H1 (cell line): ENCODE measurements around the gene NPM1. TPM values are rescaled to one million over a fixed set of nuclear protein-coding genes. Genes with fewer than 3 reads are reported as not detected.
A peak's percentile ranks its signal among the peaks of the same experiment; 100 is the strongest.

Experiments
- CTCF ChIA-PET: fragments of 300-600 bp; sonication (Branson Sonifier 250); formaldehyde crosslinking; loops from one replicate; lab custom pipeline; 2021; ENCODE audit not compliant: partially characterized antibody; lab: Charles Lee
- POLR2A ChIA-PET: fragments of 300-600 bp; sonication (Branson Sonifier 250); formaldehyde crosslinking; loops from one replicate; lab custom pipeline; 2021; ENCODE audit warnings: inconsistent platforms; ENCODE audit not compliant: partially characterized antibody; lab: Charles Lee
- DNase-seq, 2 experiments: peaks; one replicate each; pipeline versions ENCODE4 v3.0.0 to v3.0.0-alpha.2; 2010 to 2022; ENCODE audit warnings: low spot score in 2 of 2, low read depth in 1 of 2, mixed read lengths in 1 of 2
- FAIRE-seq: peaks from 2 replicates; lab custom pipeline; 2011; peaks lifted over from hg19 to GRCh38; lab: Jason Lieb, UNC
- H2AFZ ChIP-seq: 2 replicates; pipeline ENCODE4 v1.8.1; 2012; ENCODE audit warnings: low read length, inconsistent platforms
- H2AK5ac ChIP-seq: 2 replicates; pipeline ENCODE4 v1.6.1; 2013; ENCODE audit warnings: low read depth, low read length
- H2BK120ac ChIP-seq: replicated peaks from 2 replicates; pipeline ENCODE3; 2013; ENCODE audit warnings: low read depth, low read length, inconsistent platforms
- H2BK12ac ChIP-seq: 2 replicates; pipeline ENCODE4 v1.6.1; 2013; ENCODE audit warnings: low read depth, low read length
- H2BK15ac ChIP-seq: 2 replicates; pipeline ENCODE4 v1.6.1; 2013; ENCODE audit warnings: low read length
- H2BK20ac ChIP-seq: 2 replicates; pipeline ENCODE4 v1.6.1; 2013; ENCODE audit warnings: low read length
- H2BK5ac ChIP-seq: 2 replicates; pipeline ENCODE4 v1.6.1; 2013; ENCODE audit warnings: low read depth, low read length
- H3K14ac ChIP-seq: 2 replicates; pipeline ENCODE4 v1.6.1; 2013; ENCODE audit warnings: inconsistent platforms; ENCODE audit not compliant: insufficient read length
- H3K18ac ChIP-seq: 2 replicates; pipeline ENCODE4 v1.6.1; 2013; ENCODE audit warnings: low read length; ENCODE audit errors: extremely low read depth
- H3K23ac ChIP-seq: 2 replicates; pipeline ENCODE4 v1.6.1; 2013; ENCODE audit warnings: inconsistent platforms; ENCODE audit not compliant: insufficient read length
- H3K23me2 ChIP-seq: 2 replicates; pipeline ENCODE4 v1.6.1; 2013; ENCODE audit warnings: low read depth, low read length
- H3K27ac ChIP-seq: 2 replicates; pipeline ENCODE4 v1.6.1; 2011; ENCODE audit warnings: low read depth, low read length, inconsistent platforms
- H3K27me3 ChIP-seq, 4 experiments: replicated peaks in 1 of 4; 1 replicate in 1 of 4; 2 replicates in 3 of 4; pipeline versions ENCODE4 v1.6.1 to v1.8.1; 2011 to 2013; ENCODE audit warnings: low read length in 3 of 4, mild to moderate bottlenecking in 3 of 4, inconsistent platforms in 2 of 4, mixed read lengths in 2 of 4, moderate library complexity in 1 of 4; ENCODE audit not compliant: control insufficient read depth in 3 of 4, insufficient read depth in 3 of 4; ENCODE audit errors: extremely low read depth in 1 of 4
- H3K36me3 ChIP-seq, 4 experiments: 2 replicates each; pipeline versions ENCODE4 v1.6.1 to v1.8.1; 2011 to 2013; ENCODE audit warnings: mild to moderate bottlenecking in 4 of 4, low read length in 3 of 4, moderate library complexity in 2 of 4, control low read depth in 1 of 4, inconsistent platforms in 1 of 4; ENCODE audit not compliant: insufficient read depth in 4 of 4, control insufficient read depth in 2 of 4
- H3K4ac ChIP-seq: replicated peaks from 2 replicates; pipeline ENCODE3; 2013; ENCODE audit warnings: low read length, low read depth, mixed read lengths, inconsistent platforms; ENCODE audit not compliant: insufficient read length
- H3K4me1 ChIP-seq, 4 experiments: replicated peaks in 1 of 4; 1 replicate in 1 of 4; 2 replicates in 3 of 4; pipeline versions ENCODE4 v1.6.1 to v1.8.1; 2011 to 2013; ENCODE audit warnings: low read length in 3 of 4, inconsistent platforms in 2 of 4, mixed read lengths in 1 of 4; ENCODE audit not compliant: insufficient read depth in 4 of 4, control insufficient read depth in 3 of 4
- H3K4me2 ChIP-seq, 2 experiments: 2 replicates each; pipeline versions ENCODE4 v1.6.1 to v1.8.1; 2011 to 2013; ENCODE audit warnings: low read depth in 2 of 2, low read length in 2 of 2, control low read depth in 1 of 2, inconsistent platforms in 1 of 2, mild to moderate bottlenecking in 1 of 2; ENCODE audit not compliant: insufficient read depth in 1 of 2
- H3K4me3 ChIP-seq, 4 experiments: fragments of 200-600, 300-600 bp in 1 of 4; sonication (generic), shearing (Covaris generic), sonication (Bioruptor Twin) in 1 of 4; 2 replicates each; pipeline versions ENCODE4 v1.5.1 to v1.8.1; 2011 to 2016; ENCODE audit warnings: low read length in 4 of 4, low read depth in 3 of 4, control low read depth in 2 of 4, inconsistent platforms in 2 of 4, mild to moderate bottlenecking in 2 of 4, mixed read lengths in 1 of 4, moderate library complexity in 1 of 4; ENCODE audit not compliant: insufficient read depth in 2 of 4; ENCODE audit errors: extremely low read depth in 1 of 4
- H3K56ac ChIP-seq: replicated peaks from 2 replicates; pipeline ENCODE3; 2013; ENCODE audit warnings: low read depth, mild to moderate bottlenecking, mixed read lengths, low read length, inconsistent platforms; ENCODE audit not compliant: insufficient read length
- H3K79me1 ChIP-seq: 2 replicates; pipeline ENCODE4 v1.6.1; 2013; ENCODE audit warnings: low read depth, low read length, control low read depth
- H3K79me2 ChIP-seq, 2 experiments: 2 replicates each; pipeline versions ENCODE4 v1.6.1 to v1.8.1; 2012 to 2013; ENCODE audit warnings: low read length in 2 of 2, mild to moderate bottlenecking in 2 of 2, inconsistent platforms in 1 of 2; ENCODE audit not compliant: insufficient read depth in 2 of 2, control insufficient read depth in 1 of 2
- H3K9ac ChIP-seq, 4 experiments: replicated peaks in 1 of 4; 1 replicate in 1 of 4; 2 replicates in 3 of 4; pipeline versions ENCODE4 v1.6.1 to v1.8.1; 2011 to 2013; ENCODE audit warnings: low read depth in 3 of 4, low read length in 3 of 4, control low read depth in 2 of 4, mild to moderate bottlenecking in 2 of 4, moderate library complexity in 2 of 4, inconsistent platforms in 1 of 4; ENCODE audit errors: extremely low read depth in 1 of 4
- H3K9me3 ChIP-seq, 2 experiments: 2 replicates each; pipeline versions ENCODE4 v1.6.1 to v1.8.1; 2012 to 2013; ENCODE audit warnings: mild to moderate bottlenecking in 2 of 2, moderate library complexity in 2 of 2, control low read depth in 1 of 2, inconsistent platforms in 1 of 2, low read depth in 1 of 2, low read length in 1 of 2, mixed read lengths in 1 of 2; ENCODE audit not compliant: insufficient read depth in 2 of 2
- H4K20me1 ChIP-seq, 2 experiments: replicated peaks in 1 of 2; 2 replicates each; pipeline versions ENCODE3 to v1.8.1; 2011 to 2013; ENCODE audit warnings: inconsistent platforms in 2 of 2, low read length in 2 of 2, mild to moderate bottlenecking in 1 of 2; ENCODE audit not compliant: insufficient read depth in 2 of 2, control insufficient read depth in 1 of 2
- H4K5ac ChIP-seq: 2 replicates; pipeline ENCODE4 v1.6.1; 2013; ENCODE audit warnings: low read length, low read depth, mixed read lengths, inconsistent platforms; ENCODE audit not compliant: insufficient read length
- H4K8ac ChIP-seq: 2 replicates; pipeline ENCODE4 v1.8.0; 2013; ENCODE audit warnings: mild to moderate bottlenecking, moderate library complexity, low read length, inconsistent platforms; ENCODE audit not compliant: insufficient read depth; ENCODE audit errors: extremely low read depth
- H4K91ac ChIP-seq: replicated peaks from 2 replicates; pipeline ENCODE3; 2013; ENCODE audit warnings: low read length, mixed read lengths, inconsistent platforms; ENCODE audit not compliant: insufficient read length
- ATF2 ChIP-seq: IDR thresholded peaks from 2 replicates; pipeline ENCODE4 v1.6.1; 2012; ENCODE audit warnings: low read length, inconsistent platforms
- ATF3 ChIP-seq: IDR thresholded peaks from 2 replicates; pipeline ENCODE4 v1.6.1; 2011; ENCODE audit warnings: low read depth, mild to moderate bottlenecking, low read length; ENCODE audit not compliant: insufficient read depth
- BACH1 ChIP-seq: IDR thresholded peaks from 2 replicates; pipeline ENCODE4 v1.6.1; 2012; ENCODE audit warnings: low read length, improper control_type of control experiment
- GABPA ChIP-seq: IDR thresholded peaks from 2 replicates; pipeline ENCODE4 v1.6.1; 2011; ENCODE audit warnings: mild to moderate bottlenecking, low read length, moderate library complexity, borderline replicate concordance; ENCODE audit not compliant: insufficient read depth
- POLR2A ChIP-seq, 2 experiments: IDR thresholded peaks; 1 replicate in 1 of 2; 2 replicates in 1 of 2; pipeline ENCODE4 v1.6.1; 2011; ENCODE audit warnings: low read depth in 2 of 2, low read length in 2 of 2, mild to moderate bottlenecking in 2 of 2; ENCODE audit errors: control extremely low read depth in 1 of 2
- SIRT6 ChIP-seq: IDR thresholded peaks from one replicate; pipeline ENCODE4 v1.7.1; 2012; ENCODE audit warnings: low read length, inconsistent platforms
- SP2 ChIP-seq: IDR thresholded peaks from 2 replicates; pipeline ENCODE4 v1.6.1; 2012; ENCODE audit warnings: mild to moderate bottlenecking, low read length, inconsistent platforms
- TAF1 ChIP-seq: IDR thresholded peaks from 2 replicates; pipeline ENCODE4 v1.6.1; 2011; ENCODE audit warnings: mild to moderate bottlenecking, low read depth, low read length
- WGBS, 2 experiments: shearing (Covaris generic) in 1 of 2; methylation state at CpG; one replicate each; pipeline versions ENCODE4 v1.1.6 to v1.1.7; 2013 to 2015; ENCODE audit warnings: low lambda C conversion rate in 2 of 2, mixed read lengths in 2 of 2, inconsistent platforms in 1 of 2, low coverage in 1 of 2, missing lambda C conversion rate in 1 of 2; ENCODE audit not compliant: insufficient replicate concordance in 2 of 2, insufficient coverage in 1 of 2, insufficient read length in 1 of 2; ENCODE audit errors: extremely low coverage in 1 of 2, missing lambda C conversion rate in 1 of 2; 5-methylcytosine and 5-hydroxymethylcytosine counted together
- polyA plus RNA-seq, 7 experiments: library from polyadenylated mRNA; depleted of rRNA in 3 of 7; stranded (reverse) in 5 of 7; unstranded in 2 of 7; fragments of >200 nt in 5 of 7; fragments of 200-250 nt in 2 of 7; gene quantifications; 1 replicate in 5 of 7; 2 replicates in 1 of 7; 4 replicates in 1 of 7; pipeline versions ENCODE4 v1.2.1 to v1.2.3, GENCODE V29; 2011 to 2013; ENCODE audit warnings: missing spikeins in 2 of 7, mixed read lengths in 2 of 7
- total RNA-seq: library from RNA; stranded (reverse); fragmentation: NEBNext Ultra II Directional; extraction: Animal tissue kit (Norgen Biotek cat#: 25700); gene quantifications from 2 replicates; pipeline ENCODE4 v1.2.1, GENCODE V29; 2021

Gene NPM1
- total and polyA plus RNA-seq, 2 of the 8 experiments (the other 6 are each of a cell fraction or from before 2014, with no cell fraction given): 2,182 to 4,042 TPM

- H4K8ac ChIP-seq: no peak overlapping the region
- H3K56ac ChIP-seq: no peak overlapping the region
- H4K91ac ChIP-seq: no peak overlapping the region
- H3K9ac ChIP-seq: no peak overlapping the region
- no peak overlapping the region for H2BK20ac ChIP-seq
- no peak for FAIRE-seq
- H2AFZ ChIP-seq: no peak overlapping the region
- no peaks in the 10 kb centered on the region for H4K20me1 ChIP-seq
- no peak overlapping the region for H3K18ac ChIP-seq
- no peak overlapping the region for H2BK5ac ChIP-seq
- WGBS, 2 experiments: 84% methylated on average over 14 of the region's 14 CpGs; no CpG with 5 or more reads in 1 of the 2 experiments
- H3K23me2 ChIP-seq: peaks cover 2% of the 10 kb centered on the region; the same call in 1 of the 2 replicates
- no peak overlapping the region; the same call in 1 of the 2 replicates for H2BK15ac ChIP-seq
- H2AK5ac ChIP-seq: no peak overlapping the region
- 0 out of 2 replicates have a peak overlapping the region, but pooled peaks have one; percentile 23 for H2BK12ac ChIP-seq
- H3K4me2 ChIP-seq: no peak overlapping the region
- H3K27me3 ChIP-seq: peaks cover 0 to 8% (median 5%) of the 10 kb centered on the region in 4 experiments; a peak in 4 of 7 replicates
- POLR2A ChIA-PET: interaction anchor here (1.2 kb wide), 1 partner anchor 75 kb away, joined by 3 read pairs; no protein-coding TSS in a partner anchor
- no peaks in the 10 kb centered on the region for H3K79me2 ChIP-seq
- H3K23ac ChIP-seq: no peak overlapping the region
- no peak overlapping the region for H3K14ac ChIP-seq
- H2BK120ac ChIP-seq: no peak overlapping the region
- peaks cover 11 to 26% (median 17%) of the 10 kb centered on the region in 4 experiments; a peak in 6 of 7 replicates for H3K4me1 ChIP-seq
- H3K36me3 ChIP-seq: no peaks in the 10 kb centered on the region
- no peaks in the 10 kb centered on the region for H3K79me1 ChIP-seq
- H3K9me3 ChIP-seq: no peaks in the 10 kb centered on the region
- no peak overlapping the region for H4K5ac ChIP-seq
- no peak for DNase-seq
- no peak overlapping the region for H3K27ac ChIP-seq
- no peak overlapping the region for H3K4me3 ChIP-seq
- TF ChIP-seq POLR2A (IDR thresholded peaks at IDR 0.05; ENCODE audit: control extremely low read depth in 1 of 2, low read depth in 2 of 2, low read length in 2 of 2) (no peak), GABPA (no peak), BACH1 (no peak), SP2 (no peak), ATF3 (no peak), SIRT6 (no peak), TAF1 (no peak), ATF2 (no peak)
- TF ChIP-seq, all 59 proteins: peak for 0
- no peak overlapping the region for H3K4ac ChIP-seq
- CTCF ChIA-PET: interaction anchor here (1.2 to 4.8 kb wide), 5 partner anchors 16 to 143 kb away, joined by 3 to 22 read pairs (median 3); partner anchors contain the start of gene FGF18
Observed at GRCh38 chr5:171445644-171446516, 58.2 kb downstream of the NPM1 start.
